ENCODE measurements around the gene SRGAP3.

SRGAP3 gene

DNA sequence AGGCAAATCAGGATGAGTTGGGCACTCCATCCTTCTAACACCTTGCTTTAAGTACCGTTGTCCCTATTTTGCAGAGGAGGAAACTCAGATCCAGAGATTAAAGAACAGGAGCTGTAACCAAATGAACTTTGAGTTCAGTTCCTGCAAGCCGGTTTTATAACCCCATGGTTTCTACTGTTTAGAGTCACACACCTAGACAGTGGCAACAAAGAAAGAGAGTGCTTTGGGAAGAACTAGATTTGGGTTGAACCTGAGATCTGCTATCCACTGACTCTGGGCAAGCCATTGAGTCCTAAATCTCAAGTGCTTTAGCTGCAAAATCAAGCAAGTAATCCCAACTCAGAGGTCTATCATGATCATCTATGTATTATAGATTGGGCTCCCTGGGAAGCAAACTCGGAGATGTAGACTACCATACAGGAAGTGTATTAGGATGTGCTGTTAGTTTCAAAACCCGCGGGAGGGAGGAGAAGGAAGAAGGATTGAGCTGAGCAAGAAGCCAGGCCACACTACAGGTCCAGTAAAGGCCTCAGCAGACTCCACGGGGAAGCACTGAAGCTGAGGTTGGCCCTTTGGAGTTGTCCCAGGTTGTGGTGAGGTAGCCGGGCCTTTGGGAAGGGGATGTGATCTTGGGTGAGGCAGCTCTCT, 42.2 kb downstream of the SRGAP3 start:
- H3K9me3 ChIP-seq (ENCODE audit: control insufficient read depth, insufficient read depth, low read length): no peaks in the 10 kb centered on the region
- H3K4me1 ChIP-seq (ENCODE audit: insufficient read depth, low read length): no peaks in the 10 kb centered on the region; the same call in 1 of the 2 replicates
- no peak overlapping the region for H3K9ac ChIP-seq (ENCODE audit: low read depth, low read length)
- no peaks in the 10 kb centered on the region for H3K36me3 ChIP-seq (ENCODE audit: insufficient read depth, low read length)

DNA sequence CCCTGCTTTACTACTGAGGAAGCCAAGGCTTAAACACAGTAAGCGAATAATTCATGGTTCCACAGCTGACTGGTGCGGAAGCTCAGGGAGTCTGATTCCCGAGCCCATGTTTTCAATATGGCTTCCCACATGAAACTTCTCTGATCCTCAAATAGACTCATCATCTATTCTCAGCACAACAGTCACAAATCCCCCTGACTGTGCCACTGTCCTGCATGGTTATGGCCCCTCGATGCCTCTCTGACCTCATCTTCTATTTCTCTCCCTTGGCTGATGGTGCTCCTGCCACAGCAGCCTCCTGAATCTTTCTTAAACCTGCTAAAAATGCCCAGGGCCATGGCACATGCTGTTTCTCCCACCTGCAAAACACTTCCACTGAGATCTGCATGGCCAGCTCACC, 43.2 kb downstream of the SRGAP3 start:
- H3K9ac ChIP-seq (ENCODE audit: low read depth, low read length): no peak overlapping the region
- H3K4me1 ChIP-seq (ENCODE audit: insufficient read depth, low read length): no peaks in the 10 kb centered on the region; the same call in 1 of the 2 replicates
- no peaks in the 10 kb centered on the region for H3K9me3 ChIP-seq (ENCODE audit: control insufficient read depth, insufficient read depth, low read length)
- no peaks in the 10 kb centered on the region for H3K36me3 ChIP-seq (ENCODE audit: insufficient read depth, low read length)

DNA sequence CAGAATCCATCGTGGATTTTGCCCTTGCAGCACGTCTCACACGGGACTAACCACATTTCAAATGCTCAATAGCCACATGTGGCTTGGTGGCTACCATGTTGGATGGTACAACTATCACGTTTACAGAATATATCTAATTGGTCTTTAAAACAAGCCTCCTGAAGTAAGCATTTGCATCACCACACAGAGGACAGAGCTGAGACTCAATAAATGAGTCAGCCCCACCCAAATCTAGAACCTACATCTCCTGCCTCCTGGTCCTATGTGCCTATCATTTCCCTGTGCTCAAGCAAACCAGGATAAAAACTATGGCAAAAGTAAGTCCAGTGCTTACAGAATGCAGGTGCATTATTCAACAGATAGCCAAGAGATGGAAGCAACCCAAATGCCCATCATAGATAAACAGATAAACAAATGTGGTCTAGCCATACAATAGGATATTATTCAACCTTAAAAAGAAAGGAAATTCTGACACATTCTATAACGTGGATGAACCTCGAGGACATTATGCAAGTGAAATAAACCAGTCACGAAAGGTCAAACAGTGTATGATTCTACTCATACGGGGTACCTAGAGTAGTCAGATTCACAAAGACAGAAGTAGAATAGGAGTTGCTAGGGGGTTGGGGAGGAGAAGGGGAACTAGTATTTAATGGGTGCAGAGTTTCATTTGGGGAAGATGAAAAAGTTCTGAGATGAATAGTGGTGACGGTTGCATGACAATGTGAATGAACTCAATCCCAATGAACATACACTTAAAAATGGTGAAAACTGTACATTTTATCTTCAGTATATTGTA, 43.9 kb downstream of the SRGAP3 start:
- Histone ChIP-seq H3K9me3 (ENCODE audit: control insufficient read depth, insufficient read depth, low read length) (no peaks in the 10 kb centered on the region), H3K4me1 (ENCODE audit: insufficient read depth, low read length) (no peaks in the 10 kb centered on the region; the same call in 1 of the 2 replicates), H3K36me3 (ENCODE audit: insufficient read depth, low read length) (no peaks in the 10 kb centered on the region), H3K9ac (ENCODE audit: low read depth, low read length) (no peak overlapping the region)

DNA sequence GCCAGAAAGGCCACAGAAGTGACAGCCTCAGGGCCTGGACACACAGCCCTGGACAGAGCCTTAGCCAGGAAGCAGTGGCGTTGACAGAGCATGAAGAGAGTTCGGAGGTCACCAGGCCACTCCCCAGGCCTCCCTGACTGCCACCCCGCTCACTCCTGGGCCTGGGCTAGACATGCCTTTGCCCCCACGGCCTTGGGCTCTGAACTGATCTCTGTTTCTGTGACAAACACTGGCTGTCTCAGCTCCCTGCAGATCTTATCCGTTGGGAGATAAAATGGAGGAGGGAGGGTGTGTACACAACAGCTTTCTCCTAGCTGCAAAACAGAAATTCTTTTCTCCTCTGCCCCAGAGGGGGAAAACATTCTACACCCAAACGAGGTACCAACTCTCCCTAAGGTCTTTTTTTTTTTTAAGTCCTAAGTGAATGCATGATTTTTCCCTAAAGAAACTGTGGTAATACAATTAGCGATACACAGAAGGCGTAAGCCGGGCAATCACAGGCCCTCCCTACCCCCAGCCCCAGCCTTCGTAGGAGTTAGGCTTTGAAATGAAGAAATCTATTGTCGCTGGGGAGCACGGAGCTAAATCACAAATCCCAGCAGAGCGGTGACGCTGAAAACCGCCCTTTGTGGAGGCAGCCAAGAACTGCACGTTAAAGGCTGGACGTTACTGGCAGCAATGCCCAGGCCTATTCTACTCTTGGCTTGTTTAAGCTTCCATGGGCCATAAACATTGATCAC, 45.0 kb downstream of the SRGAP3 start:
- Histone ChIP-seq H3K9ac (ENCODE audit: low read depth, low read length) (no peak overlapping the region), H3K36me3 (ENCODE audit: insufficient read depth, low read length) (no peaks in the 10 kb centered on the region), H3K4me1 (ENCODE audit: insufficient read depth, low read length) (no peaks in the 10 kb centered on the region; the same call in 1 of the 2 replicates), H3K9me3 (ENCODE audit: control insufficient read depth, insufficient read depth, low read length) (no peaks in the 10 kb centered on the region)

DNA sequence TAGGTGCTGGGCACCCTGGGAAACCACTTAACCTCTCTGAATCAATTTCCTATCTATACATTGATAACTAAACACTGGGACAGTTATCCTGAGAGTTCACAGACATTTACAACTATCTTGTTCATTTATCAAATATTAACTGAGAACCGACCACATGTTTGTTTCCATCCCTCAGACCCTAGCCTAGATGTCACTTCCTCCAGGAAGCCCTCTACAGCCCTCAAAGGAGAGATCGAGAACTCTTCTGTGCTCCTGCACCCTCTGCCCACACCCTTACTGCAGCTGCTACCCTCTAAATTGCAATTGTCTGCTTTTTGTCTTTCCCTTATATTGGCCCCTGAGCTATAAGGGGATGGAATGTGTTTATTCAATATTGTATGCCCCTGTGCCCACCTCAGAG, 46.1 kb downstream of the SRGAP3 start:
- peaks cover 9% of the 10 kb centered on the region for H3K4me1 ChIP-seq (ENCODE audit: insufficient read depth, low read length)
- H3K9ac ChIP-seq (ENCODE audit: low read depth, low read length): no peak overlapping the region
- H3K9me3 ChIP-seq (ENCODE audit: control insufficient read depth, insufficient read depth, low read length): no peaks in the 10 kb centered on the region
- no peaks in the 10 kb centered on the region for H3K36me3 ChIP-seq (ENCODE audit: insufficient read depth, low read length)

DNA sequence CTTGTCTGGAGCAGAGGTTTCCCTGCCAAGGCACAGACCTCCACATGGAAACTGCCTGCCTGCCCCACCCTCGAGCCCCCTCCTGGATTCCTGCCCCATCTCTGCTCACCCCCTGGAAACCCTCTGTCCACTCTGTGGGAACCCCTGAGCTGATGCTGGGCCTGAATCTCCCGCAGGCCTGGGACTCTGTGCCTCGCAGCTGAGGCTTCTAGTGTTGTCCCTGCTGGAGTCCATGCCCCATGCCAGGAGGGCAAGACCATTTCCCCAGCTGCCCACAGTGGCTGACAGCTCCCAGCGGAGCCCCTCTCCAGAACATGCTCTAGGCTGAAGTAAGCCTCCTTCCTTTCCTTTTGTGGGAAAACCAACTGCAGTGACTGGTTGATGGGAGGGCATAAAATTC, 46.9 kb downstream of the SRGAP3 start:
- H3K36me3 ChIP-seq (ENCODE audit: insufficient read depth, low read length): no peaks in the 10 kb centered on the region
- peaks cover 9% of the 10 kb centered on the region for H3K4me1 ChIP-seq (ENCODE audit: insufficient read depth, low read length)
- H3K9me3 ChIP-seq (ENCODE audit: control insufficient read depth, insufficient read depth, low read length): no peaks in the 10 kb centered on the region
- H3K9ac ChIP-seq (ENCODE audit: low read depth, low read length): no peak overlapping the region

DNA sequence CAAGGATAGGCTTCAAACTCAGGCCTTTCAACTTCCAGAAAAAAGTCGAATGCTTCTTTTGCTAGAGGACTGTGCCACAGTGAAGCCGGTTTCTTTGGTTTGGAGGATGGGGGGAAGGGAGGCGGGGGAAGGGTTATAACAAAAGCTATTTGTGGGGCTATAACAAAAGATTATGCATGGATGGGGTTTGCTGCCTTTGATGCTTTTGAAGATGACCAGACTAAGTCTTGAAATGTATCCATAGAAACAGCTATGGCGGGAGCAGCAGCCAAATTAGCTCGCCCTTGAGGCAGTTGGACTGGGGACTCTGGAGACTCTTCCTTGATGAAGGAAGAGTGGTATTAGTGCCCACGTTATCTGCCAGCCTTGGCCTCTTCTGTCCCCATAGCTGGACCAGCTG, 47.5 kb downstream of the SRGAP3 start:
- H3K36me3 ChIP-seq (ENCODE audit: insufficient read depth, low read length): no peaks in the 10 kb centered on the region
- H3K9me3 ChIP-seq (ENCODE audit: control insufficient read depth, insufficient read depth, low read length): no peaks in the 10 kb centered on the region
- H3K4me1 ChIP-seq (ENCODE audit: insufficient read depth, low read length): peaks cover 9% of the 10 kb centered on the region
- no peak overlapping the region for H3K9ac ChIP-seq (ENCODE audit: low read depth, low read length)

DNA sequence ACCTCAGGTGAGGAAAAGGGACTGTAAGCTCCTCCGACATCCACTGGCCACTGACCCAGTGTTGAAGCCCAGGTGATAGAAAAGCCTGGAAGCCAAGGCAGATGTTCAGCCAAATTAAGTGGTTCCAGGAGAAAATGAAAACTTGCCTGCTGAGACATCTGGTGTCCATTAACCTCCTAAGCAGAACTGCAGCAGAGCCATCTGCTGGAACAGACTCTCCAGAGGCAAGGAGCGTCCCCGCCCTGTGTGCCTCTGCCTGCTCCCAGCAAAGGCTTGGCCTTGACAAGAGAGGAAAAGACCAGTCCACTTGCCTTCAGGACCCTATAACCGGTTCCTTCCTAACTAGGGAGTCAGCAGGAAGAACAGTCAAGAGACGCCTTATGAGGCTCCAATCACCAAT, 48.2 kb downstream of the SRGAP3 start:
- Histone ChIP-seq H3K9me3 (ENCODE audit: control insufficient read depth, insufficient read depth, low read length) (no peaks in the 10 kb centered on the region), H3K4me1 (ENCODE audit: insufficient read depth, low read length) (peaks cover 9% of the 10 kb centered on the region), H3K9ac (ENCODE audit: low read depth, low read length) (no peak overlapping the region), H3K36me3 (ENCODE audit: insufficient read depth, low read length) (no peaks in the 10 kb centered on the region)

DNA sequence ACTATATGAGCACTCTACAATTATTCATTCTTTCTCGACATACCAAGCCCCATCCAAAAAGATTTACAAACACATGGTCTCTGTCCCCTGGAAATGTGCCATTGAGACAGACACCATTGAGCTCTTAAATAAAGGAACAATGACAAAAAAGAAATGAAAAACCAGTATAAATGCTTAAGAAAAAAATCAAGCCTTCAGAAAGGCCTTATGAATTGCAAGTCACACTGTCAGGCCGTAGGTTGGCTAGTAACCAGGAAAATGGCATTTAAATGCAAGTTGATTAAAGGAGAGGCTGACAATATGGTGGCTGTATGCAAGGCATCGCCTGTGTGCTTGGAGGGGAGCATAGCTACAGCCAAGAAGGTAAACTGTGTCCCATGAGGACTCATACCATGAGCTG, 49.7 kb downstream of the SRGAP3 start:
- Histone ChIP-seq H3K4me1 (ENCODE audit: insufficient read depth, low read length) (peaks cover 9% of the 10 kb centered on the region), H3K9ac (ENCODE audit: low read depth, low read length) (no peak overlapping the region), H3K36me3 (ENCODE audit: insufficient read depth, low read length) (no peaks in the 10 kb centered on the region), H3K9me3 (ENCODE audit: control insufficient read depth, insufficient read depth, low read length) (0 out of 2 replicates have a peak, but pooled peaks cover 1% of the 10 kb centered on the region)

DNA sequence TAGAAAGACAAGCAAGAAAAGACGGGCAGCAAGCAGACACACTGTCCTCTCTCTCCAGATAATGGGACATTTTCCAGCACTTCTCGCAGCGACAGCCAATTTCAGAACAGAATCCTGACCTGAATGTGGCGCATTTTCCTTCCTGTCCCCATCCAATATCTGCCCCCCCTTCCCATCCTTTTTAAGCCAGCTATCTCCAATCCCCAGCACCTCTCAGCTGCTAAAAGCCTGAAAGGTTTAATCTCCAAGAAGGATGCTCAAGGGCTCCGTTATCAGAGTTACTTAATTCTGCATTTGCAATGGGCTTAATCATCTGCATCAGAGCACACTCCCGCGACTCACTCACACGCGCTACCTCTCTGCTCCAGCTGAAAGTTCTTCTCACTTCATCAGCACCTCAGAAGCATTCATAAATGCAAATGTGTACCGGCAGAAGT, 50.5 kb downstream of the SRGAP3 start:
- Histone ChIP-seq H3K9me3 (ENCODE audit: control insufficient read depth, insufficient read depth, low read length) (0 out of 2 replicates have a peak, but pooled peaks cover 2% of the 10 kb centered on the region), H3K9ac (ENCODE audit: low read depth, low read length) (no peak overlapping the region; the same call in 1 of the 2 replicates)

DNA sequence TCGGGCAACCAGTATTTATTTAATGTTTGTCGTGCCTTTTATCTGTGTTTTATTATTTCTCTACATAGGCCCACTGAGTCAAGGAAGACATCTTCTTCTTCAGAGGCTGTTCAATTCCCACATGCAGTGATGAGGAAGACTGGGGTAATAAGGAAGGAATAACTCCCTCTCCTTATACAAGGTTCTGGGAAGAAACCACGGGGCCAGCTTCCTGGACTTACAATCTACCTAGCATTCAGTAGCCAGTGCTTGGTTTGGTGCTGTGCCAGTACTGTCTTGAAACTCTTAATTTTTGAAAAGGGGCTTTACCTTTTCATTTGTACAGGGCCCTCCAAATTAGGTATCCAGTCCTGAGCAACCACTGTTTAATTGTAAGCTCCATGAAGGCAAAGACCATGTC, 51.2 kb downstream of the SRGAP3 start:
- Histone ChIP-seq H3K4me1 (ENCODE audit: insufficient read depth, low read length) (peaks cover 9% of the 10 kb centered on the region), H3K36me3 (ENCODE audit: insufficient read depth, low read length) (no peaks in the 10 kb centered on the region), H3K9me3 (ENCODE audit: control insufficient read depth, insufficient read depth, low read length) (0 out of 2 replicates have a peak, but pooled peaks cover 2% of the 10 kb centered on the region), H3K9ac (ENCODE audit: low read depth, low read length) (no peak overlapping the region)

More for the DNA sequence above, 50.5 kb downstream of the SRGAP3 start:
- Histone ChIP-seq H3K36me3 (ENCODE audit: insufficient read depth, low read length) (no peaks in the 10 kb centered on the region), H3K4me1 (ENCODE audit: insufficient read depth, low read length) (peaks cover 9% of the 10 kb centered on the region)

DNA sequence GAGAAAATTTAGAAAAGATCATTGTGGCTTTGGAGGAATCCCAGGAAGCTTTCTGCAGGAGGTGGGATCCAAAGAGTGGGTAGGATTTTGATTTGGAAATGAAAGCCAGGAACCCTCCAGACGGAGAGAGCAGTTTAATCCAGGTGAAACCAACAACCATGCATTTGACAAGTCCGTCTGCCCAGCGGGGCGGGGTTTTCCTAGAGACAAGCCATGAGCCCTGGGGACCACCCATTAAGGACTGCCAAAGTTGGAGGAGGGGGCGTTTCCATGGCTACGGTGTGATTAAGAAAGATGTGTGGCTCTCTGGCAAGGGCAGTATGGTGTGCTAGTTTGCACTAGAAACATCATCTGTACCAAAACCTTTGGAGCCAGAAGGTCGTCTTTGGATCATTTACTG, 53.4 kb downstream of the SRGAP3 start:
- Histone ChIP-seq H3K4me1 (ENCODE audit: insufficient read depth, low read length) (peaks cover 9% of the 10 kb centered on the region), H3K9ac (ENCODE audit: low read depth, low read length) (no peak overlapping the region), H3K9me3 (ENCODE audit: control insufficient read depth, insufficient read depth, low read length) (0 out of 2 replicates have a peak, but pooled peaks cover 2% of the 10 kb centered on the region), H3K36me3 (ENCODE audit: insufficient read depth, low read length) (no peaks in the 10 kb centered on the region)

DNA sequence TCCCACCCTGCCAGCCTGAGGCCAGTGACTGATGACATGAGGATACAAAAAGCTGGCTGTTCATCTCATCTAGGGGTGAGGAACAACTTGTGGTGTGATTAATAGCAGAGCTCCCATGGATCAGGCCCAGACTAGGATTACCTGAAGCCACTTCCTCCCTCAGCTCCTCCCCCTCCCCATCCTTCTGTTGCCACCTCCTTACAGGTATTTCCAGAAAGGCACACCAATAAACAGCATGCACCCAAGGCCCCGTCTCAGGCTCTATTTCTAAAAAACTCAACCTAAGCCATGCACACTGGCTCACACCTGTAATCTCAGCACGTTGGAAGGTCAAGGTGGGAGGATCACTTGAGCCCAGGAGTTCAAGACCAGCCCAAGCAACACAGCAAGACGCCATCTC, 54.1 kb downstream of the SRGAP3 start:
- no peaks in the 10 kb centered on the region for H3K36me3 ChIP-seq (ENCODE audit: insufficient read depth, low read length)
- peaks cover 9% of the 10 kb centered on the region for H3K4me1 ChIP-seq (ENCODE audit: insufficient read depth, low read length)
- 0 out of 2 replicates have a peak, but pooled peaks cover 2% of the 10 kb centered on the region for H3K9me3 ChIP-seq (ENCODE audit: control insufficient read depth, insufficient read depth, low read length)
- H3K9ac ChIP-seq (ENCODE audit: low read depth, low read length): no peak overlapping the region

DNA sequence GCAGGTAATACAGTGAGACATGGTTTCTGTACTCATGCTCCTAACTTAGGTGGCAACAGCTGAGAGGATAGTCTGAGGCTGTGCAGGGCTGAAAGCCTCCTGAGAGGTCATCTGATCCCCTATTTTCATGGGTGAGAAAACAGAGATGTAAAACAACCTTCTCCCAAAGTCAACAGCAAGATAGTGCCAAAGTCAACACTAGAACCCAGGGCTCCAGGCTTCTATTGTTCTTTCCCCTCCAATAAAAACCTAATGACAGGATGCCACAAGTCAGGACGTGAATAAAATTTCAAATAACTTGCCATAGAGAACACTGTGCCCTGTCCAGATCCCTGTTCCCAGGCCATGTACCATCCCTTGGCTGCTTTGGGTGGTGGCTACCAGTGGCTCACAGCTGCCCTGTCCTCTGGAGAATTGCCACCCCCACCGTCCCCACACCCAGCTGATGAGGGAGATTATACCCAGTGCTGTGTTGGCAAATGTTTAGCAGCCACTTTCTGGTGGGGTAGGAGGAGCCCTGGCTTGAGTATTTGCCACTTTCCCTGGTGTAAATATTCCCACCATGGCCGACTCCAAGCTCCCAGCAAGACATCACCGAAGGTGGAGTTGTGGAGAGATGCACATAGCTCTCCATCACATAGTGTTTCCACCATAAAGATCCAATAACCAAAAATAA, 54.8 kb downstream of the SRGAP3 start:
- H3K9ac ChIP-seq (ENCODE audit: low read depth, low read length): no peak overlapping the region
- 0 out of 2 replicates have a peak, but pooled peaks cover 2% of the 10 kb centered on the region for H3K9me3 ChIP-seq (ENCODE audit: control insufficient read depth, insufficient read depth, low read length)
- H3K36me3 ChIP-seq (ENCODE audit: insufficient read depth, low read length): no peaks in the 10 kb centered on the region
- peaks cover 9% of the 10 kb centered on the region for H3K4me1 ChIP-seq (ENCODE audit: insufficient read depth, low read length)

Measured in ES-I3 (cell line).